GM12878 (cell line): ENCODE results near the gene CAMKMT. TPM values are rescaled to one million over a fixed set of nuclear protein-coding genes. Genes with fewer than 3 reads are reported as not detected.

Source experiments
- ATAC-seq: fragments of 200-7000 bp; cut with Tn5 transposase; 3 replicates; pipeline ENCODE4 v1.9.1; 2020; ENCODE audit warnings: mild to moderate bottlenecking, moderate library complexity
- BruUV-seq: library from RNA; stranded (reverse); fragments of 400-500 nt; replicated peaks from 2 replicates; lab custom pipeline; 2021; lab: Mats Ljungman, UMichigan
- CTCF ChIA-PET: fragments of 300-600 bp; sonication (Branson Sonifier 250); formaldehyde crosslinking; extraction: SDS; loops from one replicate; lab custom pipeline; 2021; ENCODE audit warnings: inconsistent platforms; lab: Yijun Ruan, JAX
- POLR2A ChIA-PET: fragments of 350-600 bp; formaldehyde crosslinking; extraction: SDS; loops from one replicate; lab custom pipeline; 2021; ENCODE audit warnings: inconsistent platforms; lab: Charles Lee
- RAD21 ChIA-PET: fragments of 300-600 bp; sonication (Branson Sonifier 250); formaldehyde crosslinking; loops from one replicate; lab custom pipeline; 2023; ENCODE audit warnings: antibody characterized with exemption; ENCODE audit not compliant: unreplicated experiment; lab: Charles Lee
- SMC1A ChIA-PET: fragments of 300-600 bp; sonication (Branson Sonifier 250); formaldehyde crosslinking; loops from one replicate; lab custom pipeline; 2023; ENCODE audit not compliant: unreplicated experiment, uncharacterized antibody; lab: Charles Lee
- DNase-seq: peaks from one replicate; pipeline ENCODE4 v3.0.0-alpha.2; 2011; ENCODE audit warnings: low read depth, low spot score
- FAIRE-seq: peaks from 3 replicates; lab custom pipeline; 2011; peaks lifted over from hg19 to GRCh38; lab: Jason Lieb, UNC
- H2AFZ ChIP-seq: 2 replicates; pipeline ENCODE4 v1.6.0; 2011; ENCODE audit warnings: low read depth, low read length, control low read depth; ENCODE audit not compliant: control insufficient read depth
- H3K27ac ChIP-seq: 2 replicates; pipeline ENCODE4 v1.5.1; 2011; ENCODE audit warnings: control low read depth; ENCODE audit not compliant: control insufficient read depth, insufficient read depth
- H3K27me3 ChIP-seq, 2 experiments: replicated peaks in 1 of 2; 2 replicates each; pipeline versions ENCODE4 v1.6.0 to v1.6.1; 2011; ENCODE audit warnings: low read length in 1 of 2; ENCODE audit not compliant: control insufficient read depth in 2 of 2, insufficient read depth in 2 of 2
- H3K36me3 ChIP-seq, 2 experiments: 2 replicates each; pipeline ENCODE4 v1.5.1; 2011; ENCODE audit warnings: low read length in 1 of 2; ENCODE audit not compliant: control insufficient read depth in 2 of 2, insufficient read depth in 2 of 2
- H3K4me1 ChIP-seq: 2 replicates; pipeline ENCODE4 v1.6.1; 2011; ENCODE audit warnings: mild to moderate bottlenecking, low read length, moderate library complexity, mixed read lengths; ENCODE audit not compliant: control insufficient read depth, insufficient read depth
- H3K4me2 ChIP-seq: 2 replicates; pipeline ENCODE4 v1.6.0; 2011; ENCODE audit warnings: control low read depth; ENCODE audit not compliant: control insufficient read depth, insufficient read depth
- H3K4me3 ChIP-seq: fragments of 200-600 bp; sonication (generic); 2 replicates; pipeline ENCODE4 v1.5.1; 2016
- H3K79me2 ChIP-seq: 2 replicates; pipeline ENCODE4 v1.6.0; 2011; ENCODE audit warnings: low read length; ENCODE audit not compliant: control insufficient read depth, insufficient read depth
- H3K9ac ChIP-seq: 2 replicates; pipeline ENCODE4 v1.8.0; 2011; ENCODE audit warnings: low read length, control low read depth, mixed read lengths; ENCODE audit not compliant: control insufficient read depth, insufficient read depth
- H3K9me3 ChIP-seq: replicated peaks from 3 replicates; pipeline ENCODE4 v1.5.1; 2011; ENCODE audit warnings: mild to moderate bottlenecking, low read length; ENCODE audit not compliant: control insufficient read depth, insufficient read depth
- H4K20me1 ChIP-seq: 2 replicates; pipeline ENCODE4 v1.6.0; 2011; ENCODE audit not compliant: control insufficient read depth, insufficient read depth
- ATF2 ChIP-seq: IDR thresholded peaks from 2 replicates; pipeline ENCODE4 v1.6.1; 2012; ENCODE audit warnings: low read length, inconsistent platforms
- BCL3 ChIP-seq: IDR thresholded peaks from 2 replicates; pipeline ENCODE4 v1.6.1; 2011; ENCODE audit warnings: borderline replicate concordance, low read depth, mild to moderate bottlenecking, moderate library complexity, low read length; ENCODE audit not compliant: insufficient read depth, poor library complexity, severe bottlenecking
- EP300 ChIP-seq, 2 experiments: fragments of 150-350 bp in 1 of 2; IDR thresholded peaks; 2 replicates each; pipeline ENCODE4 v1.6.1; 2011 to 2012; ENCODE audit warnings: low read depth in 2 of 2, low read length in 2 of 2, borderline replicate concordance in 1 of 2, improper control_type of control experiment in 1 of 2, inconsistent platforms in 1 of 2; ENCODE audit not compliant: control insufficient read depth in 1 of 2
- PKNOX1 ChIP-seq: fragments of 450-650 bp; IDR thresholded peaks from 2 replicates; pipeline ENCODE4 v1.6.1; 2016; ENCODE audit warnings: mild to moderate bottlenecking
- RAD21 ChIP-seq: IDR thresholded peaks from 2 replicates; pipeline ENCODE4 v1.6.1; 2011; ENCODE audit warnings: mild to moderate bottlenecking, low read depth, low read length, moderate library complexity; ENCODE audit not compliant: insufficient read depth
- RELB ChIP-seq: fragments of 450-650 bp; IDR thresholded peaks from 2 replicates; pipeline ENCODE4 v1.6.1; 2017; ENCODE audit warnings: low read depth, mild to moderate bottlenecking, moderate library complexity
- SPI1 ChIP-seq: IDR thresholded peaks from 2 replicates; pipeline ENCODE4 v1.6.1; 2011; ENCODE audit warnings: low read depth, mild to moderate bottlenecking, low read length, moderate library complexity, borderline replicate concordance; ENCODE audit not compliant: insufficient read depth
- TCF3 ChIP-seq: IDR thresholded peaks from 2 replicates; pipeline ENCODE4 v1.6.1; 2012; ENCODE audit warnings: low read depth, mild to moderate bottlenecking, low read length, borderline replicate concordance; ENCODE audit not compliant: insufficient read depth
- ZBTB11 ChIP-seq: fragments of 450-650 bp; formaldehyde crosslinking; IDR thresholded peaks from 2 replicates; pipeline ENCODE4 v1.5.0; 2022; ENCODE audit warnings: mild to moderate bottlenecking, missing genetic modification characterization
- WGBS: methylation state at CpG from one replicate; pipeline ENCODE4 v1.1.6; 2016; ENCODE audit warnings: low lambda C conversion rate; ENCODE audit not compliant: insufficient replicate concordance, insufficient coverage; ENCODE audit errors: missing lambda C conversion rate; 5-methylcytosine and 5-hydroxymethylcytosine counted together
- in situ Hi-C: fragments of 300-500 bp; cut with MboI; formaldehyde crosslinking; loops from 9 replicates; pipeline ENCODE4 v1.14.3; 2018; ENCODE audit warnings: mixed read lengths
- intact Hi-C: fragments of 100-400 bp; cut with micrococcal nuclease; formaldehyde crosslinking; loops from one replicate; pipeline ENCODE4 v1.14.2; 2022; ENCODE audit not compliant: unreplicated experiment
- polyA plus RNA-seq, 11 experiments: library from polyadenylated mRNA; depleted of rRNA in 4 of 11; unstranded in 6 of 11; stranded (reverse) in 5 of 11; fragments of >200 nt; fragmentation: Nextera tagmentation in 4 of 11; fragmentation: Illumina TruSeq in 1 of 11; extraction: Ambion mirVana in 4 of 11; extraction: Trizol in 1 of 11; gene quantifications; 1 replicate in 1 of 11; 2 replicates in 10 of 11; pipeline versions ENCODE4 v1.2.1 to v1.2.3, GENCODE V29; 2011 to 2016; ENCODE audit warnings: inconsistent platforms in 2 of 11, missing spikeins in 2 of 11, low read depth in 1 of 11
- total RNA-seq, 4 experiments: library from RNA; depleted of rRNA in 3 of 4; stranded (reverse); fragments of >200 nt in 3 of 4; fragmentation: Illumina TruSeq in 1 of 4; extraction: Trizol in 1 of 4; gene quantifications; 2 replicates each; pipeline versions ENCODE4 v1.2.1 to v1.2.3, GENCODE V29; 2013 to 2021

Gene CAMKMT
- total and polyA plus RNA-seq, 10 of the 15 experiments (the other 5 are each of a cell fraction or from before 2014, with no cell fraction given), result 2.7 to 16.0 (median 11.8) TPM

- BruUV-seq, result no TSS peak
- no peak overlapping the region; the same call in 1 of the 2 replicates for H3K9ac ChIP-seq
- intact Hi-C loops (loop anchor here (10.0 kb wide), 1 partner anchor 256 kb away; no protein-coding TSS in a partner anchor), in situ Hi-C loops (no loop called here)
- DNase-seq (peak; percentile 54), FAIRE-seq (peak; percentile 82), ATAC-seq (peak; percentile 95)
- CTCF ChIA-PET, result interaction anchor here (0.6 to 5.3 kb wide), 15 partner anchors 11 to 498 kb away, joined by 3 to 30 read pairs (median 6); no protein-coding TSS in a partner anchor
- H4K20me1 ChIP-seq, result no peaks in the 10 kb centered on the region
- WGBS, result 0% methylated on average over 2 of the region's 2 CpGs
- H3K4me1 ChIP-seq, result peaks cover 11% of the 10 kb centered on the region; the same call in 1 of the 2 replicates
- POLR2A ChIA-PET, result interaction anchor here (0.8 to 1.7 kb wide), 7 partner anchors 21 to 90 kb away, joined by 3 to 7 read pairs (median 4); no protein-coding TSS in a partner anchor
- H3K27me3 ChIP-seq, result no peaks in the 10 kb centered on the region
- H3K79me2 ChIP-seq, result no peaks in the 10 kb centered on the region
- H3K9me3 ChIP-seq, result no peaks in the 10 kb centered on the region
- RAD21 ChIA-PET, result interaction anchor here (0.6 to 2.6 kb wide), 21 partner anchors 8 to 377 kb away, joined by 3 to 41 read pairs (median 5); no protein-coding TSS in a partner anchor
- peak overlapping the region; percentile 58 for H2AFZ ChIP-seq
- H3K27ac ChIP-seq, result peak overlapping the region; percentile 63
- H3K36me3 ChIP-seq, result no peaks in the 10 kb centered on the region
- H3K4me3 ChIP-seq, result 0 out of 2 replicates have a peak overlapping the region, but pooled peaks have one; percentile 9
- SMC1A ChIA-PET, result interaction anchor here (0.7 to 7.4 kb wide), 25 partner anchors 8 to 376 kb away, joined by 3 to 57 read pairs (median 7); no protein-coding TSS in a partner anchor
- peak overlapping the region; percentile 78 for H3K4me2 ChIP-seq
- peak; percentile 49 to 56; a peak in 1 of 4 replicates for TF ChIP-seq EP300 (IDR thresholded peaks at IDR 0.05; ENCODE audit: borderline replicate concordance in 1 of 2, control insufficient read depth in 1 of 2, low read depth in 2 of 2, low read length in 2 of 2)
- TF ChIP-seq RAD21, result no peak
- TF ChIP-seq SPI1, result peak; percentile 59; the same call in 1 of the 2 replicates
- peak; percentile 9 for TF ChIP-seq BCL3
- no peak for TF ChIP-seq TCF3
- TF ChIP-seq ZBTB11, result no peak
- peak; percentile 56; the same call in 1 of the 2 replicates for TF ChIP-seq ATF2
- 0 out of 2 replicates have a peak, but pooled peaks have one; percentile 50 for TF ChIP-seq RELB
- TF ChIP-seq PKNOX1, result peak; percentile 32; the same call in 1 of the 2 replicates
Observed at GRCh38 chr2:44578471-44579093, 216.8 kb downstream of the CAMKMT start.
